Stimulated activated CD4-positive, alpha-beta T cell treated with anti-CD3 and anti-CD28 coated beads, Interleukin-15, amount 100 ng/mL, for 48 hours (primary cell): Measurements from ENCODE around the gene EGLN1.
"Not testable (repeated sequence)": the region's sequence is repeated elsewhere in the genome, so short reads cannot be mapped to it uniquely, and the experiment has no call there.

Experiments used
- DNase-seq, 2 donors: peaks; one replicate each; pipeline ENCODE4 v3.0.0-alpha.2; 2020; ENCODE audit warnings: low read depth in 2 of 2

Gene EGLN1

DNA sequence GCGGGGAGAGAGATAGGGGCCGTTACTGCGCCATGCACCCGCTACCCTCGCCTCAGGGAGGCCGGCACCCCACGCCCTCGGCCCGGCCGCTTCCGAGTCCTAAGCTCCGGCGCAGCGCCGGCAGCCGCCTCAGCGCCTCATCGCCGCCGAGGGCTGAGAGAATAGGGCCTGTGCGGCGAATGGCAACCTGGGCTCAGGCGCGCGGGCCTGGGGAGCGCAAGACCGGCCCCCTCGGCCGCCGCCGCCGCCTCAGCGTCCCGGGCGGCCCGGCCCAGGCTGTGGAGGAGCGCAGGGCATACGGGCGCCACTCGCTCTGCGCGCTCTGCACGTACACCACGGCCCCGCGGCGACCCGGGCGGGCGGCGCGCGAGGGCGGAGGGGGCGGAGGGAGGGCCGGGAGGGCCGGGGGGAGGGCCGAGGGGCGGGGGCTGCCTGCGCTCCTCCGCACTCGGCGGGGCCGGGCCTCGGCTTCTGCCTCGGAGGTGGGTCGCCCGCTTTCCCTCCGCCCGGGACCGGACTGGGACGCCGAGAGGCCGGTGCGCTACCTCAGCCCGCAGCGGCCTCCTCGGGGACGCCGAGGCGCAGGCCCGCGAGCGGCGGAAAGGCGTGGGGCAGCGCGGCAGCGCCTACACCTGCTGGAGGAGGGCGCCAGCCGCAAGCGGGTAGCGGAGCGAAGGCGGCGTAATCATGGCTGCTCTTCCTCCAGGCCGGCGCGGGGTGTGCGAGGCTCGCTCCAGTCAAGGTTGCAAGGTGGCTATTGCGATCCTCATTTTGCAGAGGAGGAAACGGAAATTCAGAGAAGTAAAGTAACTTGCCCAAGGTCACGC lies at the start of gene EGLN1:
TSS of gene EGLN1 (minus strand) at position 317 of the 827 bp plus-strand sequence. CDS start 399 bp downstream, outside the sequence.
- DNase-seq: peak; percentile 56 to 81

GRCh38 chr1:231471500-231471899 lies 49.4 kb upstream of the EGLN1 start:
- not testable (repeated sequence) for DNase-seq

DNA sequence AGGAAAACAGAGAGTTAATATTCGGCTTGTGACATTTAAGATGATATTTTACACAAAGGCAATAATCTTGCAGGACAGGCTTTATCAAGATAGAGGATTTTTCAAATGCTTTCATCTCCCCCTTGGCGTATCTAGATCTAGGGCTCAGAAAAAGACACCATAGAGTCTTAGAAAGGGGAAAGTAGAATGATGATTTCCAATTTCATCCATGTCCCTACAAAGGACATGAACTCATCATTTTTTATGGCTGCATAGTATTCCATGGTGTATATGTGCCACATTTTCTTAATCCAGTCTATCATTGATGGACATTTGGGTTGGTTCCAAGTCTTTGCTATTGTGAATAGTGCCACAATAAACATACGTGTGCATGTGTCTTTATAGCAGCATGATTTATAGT lies 48.9 kb upstream of the EGLN1 start:
- not testable (repeated sequence) for DNase-seq

GRCh38 chr1:231467986-231468385 lies 45.9 kb upstream of the EGLN1 start:
- no peak for DNase-seq

- no peak for DNase-seq
Observed at GRCh38 chr1:231465051-231465450, 43.0 kb upstream of the EGLN1 start.

- DNase-seq: no peak
Observed at GRCh38 chr1:231463541-231463940, 41.5 kb upstream of the EGLN1 start.

DNA sequence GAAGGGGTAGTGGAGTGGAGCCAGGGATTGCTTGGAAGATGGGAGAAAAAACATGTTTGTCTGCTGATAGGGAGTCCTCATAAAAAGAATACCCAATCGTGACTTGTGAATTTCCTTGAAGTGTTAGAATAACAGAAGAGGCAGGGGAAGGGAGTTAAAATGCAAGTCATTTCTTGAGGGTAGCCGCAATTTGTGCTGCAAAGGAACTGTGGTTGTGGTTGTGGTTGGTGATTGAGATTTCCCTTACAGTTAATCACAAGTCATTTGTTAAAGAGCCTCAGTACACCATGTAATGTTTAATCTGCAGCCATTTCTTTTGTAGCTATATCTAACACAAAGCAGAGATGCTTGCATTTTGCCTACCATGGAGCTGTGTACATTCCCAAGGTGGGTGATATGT lies 38.5 kb upstream of the EGLN1 start:
- peak; percentile 43 to 51 for DNase-seq

GRCh38 chr1:231459438-231459837 lies 37.4 kb upstream of the EGLN1 start:
- not testable (repeated sequence) for DNase-seq

DNA sequence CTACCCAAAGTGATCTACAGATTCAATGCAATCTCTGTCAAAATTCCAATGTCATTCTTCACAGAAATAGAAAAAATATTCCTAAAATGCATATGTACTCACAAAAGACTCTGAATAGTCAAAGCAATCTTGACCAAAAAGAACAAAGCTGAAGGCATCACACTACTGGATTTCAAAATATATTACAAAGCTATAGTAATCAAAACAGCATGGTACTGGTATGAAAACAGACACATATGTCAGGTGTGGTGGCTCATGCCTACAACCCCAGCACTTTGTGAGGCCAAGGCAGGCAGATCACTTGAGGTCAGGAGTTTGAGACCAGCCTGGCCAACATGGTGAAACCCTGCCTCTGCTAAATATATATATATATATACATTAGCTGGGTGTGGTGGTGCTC lies 35.9 kb upstream of the EGLN1 start:
- DNase-seq: not testable (repeated sequence)

- not testable (repeated sequence) for DNase-seq
Observed at GRCh38 chr1:231454133-231454532, 32.0 kb upstream of the EGLN1 start.

DNA sequence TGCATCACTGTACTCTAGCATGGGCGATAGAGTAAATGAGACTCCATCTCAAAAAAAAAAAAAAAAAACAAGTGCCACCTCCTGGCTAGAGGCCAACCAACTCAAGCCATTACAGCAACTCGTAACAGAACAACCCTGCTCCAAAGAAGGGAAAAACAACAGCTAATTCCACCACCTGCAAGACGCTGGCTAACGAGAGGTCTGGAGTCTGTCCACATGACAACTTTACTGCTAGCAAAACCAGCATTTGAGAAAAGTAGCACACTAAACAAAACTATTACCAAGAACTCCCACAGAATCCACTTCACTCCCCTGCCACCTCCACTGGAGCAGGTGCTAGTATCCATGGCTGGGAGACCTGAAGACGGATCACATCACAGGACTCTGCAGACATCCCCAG lies 24.1 kb upstream of the EGLN1 start:
- no peak for DNase-seq

DNA sequence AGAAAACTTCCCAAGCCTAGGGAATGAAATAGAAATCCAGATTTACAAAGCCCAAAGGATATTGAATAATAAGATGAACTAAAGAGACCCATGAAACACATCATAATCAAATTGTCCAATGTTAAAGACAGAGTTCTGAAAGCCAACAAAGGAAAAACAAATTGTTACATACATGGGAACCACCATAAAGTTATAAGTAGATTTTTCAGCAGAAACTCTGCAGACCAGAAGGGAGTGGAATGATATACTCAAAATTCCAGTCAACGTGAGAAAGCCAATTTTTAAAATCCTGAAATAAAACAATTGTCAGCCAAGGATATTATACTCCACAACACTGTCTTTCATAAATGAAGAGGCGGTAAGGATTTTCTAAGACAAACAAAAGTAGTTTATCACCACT lies 22.0 kb upstream of the EGLN1 start:
- DNase-seq: no peak

- no peak for DNase-seq
Observed at GRCh38 chr1:231443363-231443762, 21.3 kb upstream of the EGLN1 start.

GRCh38 chr1:231442735-231443134 lies 20.6 kb upstream of the EGLN1 start:
- DNase-seq: no peak

DNA sequence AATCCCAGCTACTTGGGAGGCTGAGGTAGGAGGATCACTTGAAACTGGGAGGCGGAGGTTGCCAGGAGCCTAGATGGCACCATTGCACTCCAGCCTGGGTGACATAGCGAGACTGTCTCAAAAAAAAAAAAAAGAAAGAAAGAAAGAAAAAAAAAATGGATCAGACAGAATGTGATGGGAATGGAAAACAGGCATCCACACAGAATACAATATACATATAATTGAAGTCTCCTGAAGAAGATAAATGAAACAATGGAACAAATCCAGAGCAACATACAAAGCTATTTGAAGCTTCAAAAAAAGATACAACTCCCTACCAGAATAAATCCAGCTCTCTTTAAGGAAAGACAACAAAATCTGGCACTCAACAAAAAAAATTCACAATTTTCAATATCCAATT lies 10.9 kb upstream of the EGLN1 start:
- no peak for DNase-seq

DNA sequence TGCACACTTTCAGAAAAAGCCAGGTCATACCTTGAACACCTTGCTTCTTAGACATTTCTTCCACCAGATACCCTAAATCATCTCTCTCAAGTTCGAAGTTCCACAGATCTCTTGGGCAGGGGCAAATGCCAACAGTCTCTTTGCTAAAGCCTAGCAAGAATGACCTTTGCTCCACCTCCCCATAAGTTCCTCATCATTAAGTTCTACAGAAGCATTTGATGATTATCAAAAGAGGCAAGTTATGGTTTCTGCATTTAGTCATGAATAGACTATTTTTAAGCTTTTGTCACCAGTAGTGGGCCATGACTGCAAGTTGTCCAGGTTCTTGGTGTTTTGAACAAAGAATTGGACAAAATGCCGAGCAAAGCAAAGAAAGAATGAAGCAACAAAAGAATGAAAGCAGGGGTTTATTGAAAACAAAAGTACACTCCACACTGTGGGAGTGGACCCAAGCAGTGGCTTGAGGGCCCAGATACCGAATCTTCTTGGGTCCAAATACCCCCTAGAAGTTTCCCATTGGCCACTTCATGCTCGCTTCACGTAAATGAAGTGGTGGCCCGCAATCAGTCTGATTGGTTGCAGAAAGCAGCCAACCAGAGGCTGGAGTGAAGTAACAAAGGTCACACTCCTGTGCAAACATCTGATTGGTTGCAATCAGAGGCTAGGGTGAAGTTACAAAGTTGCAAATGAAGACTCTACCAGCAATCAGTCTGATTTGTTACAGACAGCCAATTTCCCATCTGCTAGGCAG lies 9.8 kb upstream of the EGLN1 start:
- DNase-seq: no peak

- not testable (repeated sequence) for DNase-seq
Observed at GRCh38 chr1:231430678-231431352, 8.7 kb upstream of the EGLN1 start.

DNA sequence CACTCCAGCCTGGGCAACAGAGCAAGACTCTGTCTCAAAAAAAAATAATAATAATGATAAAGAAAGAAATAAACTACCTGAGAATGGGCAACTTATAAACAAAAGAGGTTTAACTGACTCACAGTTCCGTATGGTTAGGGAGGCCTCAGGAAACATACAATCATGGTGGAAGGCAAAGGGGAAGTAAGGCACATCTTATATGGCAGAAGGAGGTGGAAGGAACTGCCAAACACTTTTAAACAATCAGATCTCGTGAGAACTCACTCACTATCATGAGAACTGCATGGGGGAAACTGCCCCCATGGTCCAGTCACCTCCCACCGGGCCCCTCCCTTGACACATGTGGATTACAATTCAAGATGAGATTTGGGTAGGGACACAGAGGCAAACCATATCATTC lies 6.3 kb upstream of the EGLN1 start:
- no peak for DNase-seq

DNA sequence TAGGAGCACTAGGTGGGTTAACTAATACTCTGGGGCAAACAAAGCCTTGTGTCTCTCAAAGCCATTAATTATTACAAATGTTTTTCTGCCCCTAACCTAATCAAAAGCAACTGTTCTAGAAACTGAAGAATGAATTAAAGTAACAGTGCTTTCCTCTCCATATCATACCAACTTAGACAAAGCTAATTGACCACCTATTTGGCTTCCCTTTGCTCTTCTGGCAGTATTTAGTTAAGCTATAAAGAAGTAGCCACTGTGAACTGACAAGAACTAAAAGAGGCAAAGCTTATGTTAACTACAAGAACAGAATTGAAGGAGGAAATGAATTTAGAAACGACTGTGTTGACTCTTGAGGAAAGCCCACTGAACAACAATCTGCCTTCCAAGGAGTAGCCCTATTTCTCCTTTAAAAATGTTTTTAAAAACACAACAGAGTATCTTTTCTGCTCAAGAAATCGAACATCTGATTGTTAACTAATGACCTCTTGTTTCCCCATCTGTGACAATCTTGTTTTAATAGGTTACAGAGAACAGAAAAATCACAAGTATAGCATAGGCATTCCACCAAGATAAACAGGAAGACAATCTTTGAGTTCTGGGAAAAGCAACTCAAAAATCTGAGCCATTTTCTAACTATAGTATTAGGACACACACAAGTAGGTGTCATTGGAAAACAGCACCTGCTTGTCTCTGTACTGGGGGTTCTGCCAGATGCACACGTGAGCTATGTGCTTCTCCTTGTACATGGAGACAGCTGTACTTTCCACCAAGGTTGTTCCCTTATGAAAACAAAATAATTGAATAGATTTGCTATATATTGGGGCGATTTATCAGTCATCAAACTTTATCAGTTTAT lies 3.1 kb upstream of the EGLN1 start:
- no peak for DNase-seq

- no peak for DNase-seq
Observed at GRCh38 chr1:231423648-231424047, 1.6 kb upstream of the EGLN1 start.

GRCh38 chr1:231422798-231423309 lies 767 bp upstream of the EGLN1 start:
- no peak for DNase-seq
